ENCODE data around the gene SLC7A4. TPM values are rescaled to one million over a fixed set of nuclear protein-coding genes. Genes with fewer than 3 reads are reported as not detected.
"Not testable (repeated sequence)": the region's sequence is repeated elsewhere in the genome, so short reads cannot be mapped to it uniquely, and the experiment has no call there.

SLC7A4 gene
- total RNA-seq, 1 experiment from 2014 or later = not detected

- DNase-seq (ENCODE audit: low read depth) = peak; percentile 60
Measured at GRCh38 chr22:21042978-21043859, 10.9 kb upstream of the SLC7A4 start.

- DNase-seq (ENCODE audit: low read depth) = peak; percentile 76
Measured at GRCh38 chr22:21041937-21042336, 9.6 kb upstream of the SLC7A4 start.

GRCh38 chr22:21039158-21039557, 6.8 kb upstream of the SLC7A4 start:
- DNase-seq (ENCODE audit: low read depth) = not testable (repeated sequence)

GRCh38 chr22:21038405-21038804, 6.0 kb upstream of the SLC7A4 start:
- DNase-seq (ENCODE audit: low read depth) = peak; percentile 56

- no peak for DNase-seq (ENCODE audit: low read depth)
Measured at GRCh38 chr22:21034989-21035388, 2.6 kb upstream of the SLC7A4 start.

- no peak for DNase-seq (ENCODE audit: low read depth)
Measured at GRCh38 chr22:21033895-21034294, 1.5 kb upstream of the SLC7A4 start.

GRCh38 chr22:21032868-21033688, 717 bp upstream of the SLC7A4 start:
- DNase-seq (ENCODE audit: low read depth) = no peak

- DNase-seq (ENCODE audit: low read depth) = no peak
Measured at GRCh38 chr22:21031545-21032036, 770 bp downstream of the SLC7A4 start.

- DNase-seq (ENCODE audit: low read depth) = no peak
Measured at GRCh38 chr22:21030621-21031544, 1.5 kb downstream of the SLC7A4 start.

GRCh38 chr22:21030032-21030431, 2.3 kb downstream of the SLC7A4 start:
- DNase-seq (ENCODE audit: low read depth) = no peak

- DNase-seq (ENCODE audit: low read depth) = no peak
Measured at GRCh38 chr22:21029486-21030025, 2.8 kb downstream of the SLC7A4 start.

- DNase-seq (ENCODE audit: low read depth) = no peak
Measured at GRCh38 chr22:21028277-21029251, 3.8 kb downstream of the SLC7A4 start.

- peak; percentile 64 for DNase-seq (ENCODE audit: low read depth)
Measured at GRCh38 chr22:21026783-21027692, 5.3 kb downstream of the SLC7A4 start.

- no peak for DNase-seq (ENCODE audit: low read depth)
Measured at GRCh38 chr22:21025763-21026755, 6.3 kb downstream of the SLC7A4 start.

- DNase-seq (ENCODE audit: low read depth) = no peak
Measured at GRCh38 chr22:21025266-21025665, 7.1 kb downstream of the SLC7A4 start.

- no peak for DNase-seq (ENCODE audit: low read depth)
Measured at GRCh38 chr22:21022955-21023614, 9.3 kb downstream of the SLC7A4 start.

GRCh38 chr22:21022507-21022906, 9.9 kb downstream of the SLC7A4 start:
- no peak for DNase-seq (ENCODE audit: low read depth)
